UCSD-AML1 (cell line): Measurements from ENCODE around the gene ASPSCR1.
"Not testable (repeated sequence)": the region's sequence is repeated elsewhere in the genome, so short reads cannot be mapped to it uniquely, and the experiment has no call there.

Experiments
- DNase-seq: peaks from one replicate; lab custom pipeline; 2025; ENCODE audit not compliant: unreplicated experiment; lab: John Stamatoyannopoulos, UW

ASPSCR1 gene

GRCh38 chr17:81981511-81981910 lies 4.1 kb downstream of the ASPSCR1 start:
- not testable (repeated sequence) for DNase-seq

DNA sequence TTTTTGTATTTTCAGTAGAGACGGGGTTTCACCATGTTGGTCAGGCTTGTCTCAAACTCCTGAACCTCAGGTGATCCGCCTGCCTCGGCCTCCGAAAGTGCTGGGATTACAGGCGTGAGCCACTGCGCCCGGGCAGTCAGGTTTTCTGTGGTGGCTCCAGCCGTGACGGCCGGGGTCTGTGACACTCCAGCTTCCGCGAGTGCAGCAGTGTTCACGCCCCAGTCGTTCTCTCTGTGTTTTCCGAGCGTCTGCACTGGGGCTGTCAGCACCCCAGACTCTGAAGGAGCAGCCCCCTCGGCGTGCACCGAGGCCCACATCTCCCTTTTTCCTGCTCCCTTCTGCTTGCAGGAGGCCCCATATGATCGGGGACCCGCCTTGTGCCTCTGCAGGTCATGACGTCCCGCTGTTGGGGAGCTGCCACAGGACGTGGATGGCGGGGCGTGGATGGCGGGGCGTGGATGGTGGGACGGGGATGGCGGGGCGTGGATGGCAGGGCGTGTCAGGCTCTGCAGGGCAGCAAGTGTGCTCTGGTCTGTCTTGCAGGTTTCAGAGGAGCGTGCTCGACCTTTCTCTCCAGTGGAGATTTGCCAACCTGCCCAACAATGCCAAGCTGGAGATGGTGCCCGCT lies 5.7 kb downstream of the ASPSCR1 start:
- no peak for DNase-seq

GRCh38 chr17:81983639-81984373 lies 6.4 kb downstream of the ASPSCR1 start:
- DNase-seq = no peak

DNA sequence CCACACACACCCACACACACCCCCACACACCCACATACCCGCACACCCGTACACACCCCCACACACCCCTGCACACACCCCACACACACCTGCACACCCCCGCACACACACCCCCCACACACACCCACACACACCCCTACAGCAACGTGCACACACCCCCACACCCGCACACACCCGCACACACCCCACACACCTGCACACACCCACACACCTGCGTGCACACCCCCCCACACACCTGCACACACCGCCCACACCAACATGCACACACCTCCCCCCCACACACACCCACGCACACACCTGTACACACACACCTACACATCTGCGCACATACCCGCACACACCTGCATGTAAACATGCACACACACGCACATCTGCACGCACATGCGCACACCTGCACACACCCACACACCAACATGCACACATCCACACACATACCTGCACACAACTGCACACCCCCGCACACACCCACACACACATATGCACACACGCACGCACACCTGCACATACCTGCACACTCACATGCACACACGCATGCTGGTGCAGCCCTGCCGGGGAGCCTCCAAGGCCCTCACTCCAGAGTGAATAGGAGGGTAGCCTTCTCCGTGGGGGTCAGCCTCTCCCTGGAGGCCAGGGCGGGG lies 7.5 kb downstream of the ASPSCR1 start:
- DNase-seq = no peak

DNA sequence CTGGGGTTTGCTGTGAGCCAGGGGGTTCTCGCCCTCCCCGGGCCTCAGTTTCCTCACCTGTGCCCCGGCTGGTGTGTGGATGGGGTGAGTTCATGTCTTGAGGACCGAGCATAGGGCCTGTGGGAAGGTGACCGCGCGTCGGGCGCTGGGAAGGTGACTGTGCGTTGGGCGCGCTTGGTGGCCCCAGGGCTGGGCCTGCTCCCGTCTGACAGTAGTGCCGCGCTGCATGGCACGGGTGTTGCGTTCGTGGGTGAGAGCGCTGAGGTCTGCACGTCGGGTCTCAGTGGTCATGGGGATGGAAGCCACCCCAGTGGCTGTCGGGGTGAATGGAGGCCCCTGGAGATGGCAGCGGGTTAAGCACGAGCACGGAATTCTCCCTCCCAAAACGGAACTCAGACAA lies 9.2 kb downstream of the ASPSCR1 start:
- DNase-seq = no peak

DNA sequence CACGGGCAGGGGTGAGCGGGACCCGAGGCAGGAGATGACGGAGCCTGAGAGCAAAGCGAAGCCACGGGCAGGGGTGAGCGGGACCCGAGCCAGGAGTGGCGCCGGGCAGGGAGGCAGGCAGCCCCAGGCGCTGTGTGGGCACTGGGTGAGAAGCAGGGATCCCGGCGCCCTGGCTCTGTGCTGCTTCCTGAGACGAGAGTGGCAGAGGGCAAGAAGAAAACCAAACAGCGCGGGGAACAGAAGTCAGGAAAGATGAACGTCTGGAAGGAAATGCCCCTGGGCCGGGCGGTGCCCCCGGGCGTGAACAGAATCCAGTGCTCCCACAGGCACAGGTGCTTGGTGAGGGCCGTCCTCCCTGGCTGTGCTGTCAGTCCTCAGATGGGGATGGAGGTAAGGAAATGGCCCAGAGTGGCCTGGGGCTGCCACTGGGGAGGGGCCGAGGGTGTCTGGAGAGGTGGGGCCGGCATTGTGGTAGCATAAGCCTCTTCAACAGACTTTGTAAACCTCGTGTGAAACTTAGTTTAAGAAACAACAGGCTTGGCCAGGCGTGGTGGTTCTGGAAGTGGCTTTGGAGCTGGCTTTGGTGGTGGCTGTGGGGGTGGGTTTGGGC lies 9.8 kb downstream of the ASPSCR1 start:
- DNase-seq = no peak

DNA sequence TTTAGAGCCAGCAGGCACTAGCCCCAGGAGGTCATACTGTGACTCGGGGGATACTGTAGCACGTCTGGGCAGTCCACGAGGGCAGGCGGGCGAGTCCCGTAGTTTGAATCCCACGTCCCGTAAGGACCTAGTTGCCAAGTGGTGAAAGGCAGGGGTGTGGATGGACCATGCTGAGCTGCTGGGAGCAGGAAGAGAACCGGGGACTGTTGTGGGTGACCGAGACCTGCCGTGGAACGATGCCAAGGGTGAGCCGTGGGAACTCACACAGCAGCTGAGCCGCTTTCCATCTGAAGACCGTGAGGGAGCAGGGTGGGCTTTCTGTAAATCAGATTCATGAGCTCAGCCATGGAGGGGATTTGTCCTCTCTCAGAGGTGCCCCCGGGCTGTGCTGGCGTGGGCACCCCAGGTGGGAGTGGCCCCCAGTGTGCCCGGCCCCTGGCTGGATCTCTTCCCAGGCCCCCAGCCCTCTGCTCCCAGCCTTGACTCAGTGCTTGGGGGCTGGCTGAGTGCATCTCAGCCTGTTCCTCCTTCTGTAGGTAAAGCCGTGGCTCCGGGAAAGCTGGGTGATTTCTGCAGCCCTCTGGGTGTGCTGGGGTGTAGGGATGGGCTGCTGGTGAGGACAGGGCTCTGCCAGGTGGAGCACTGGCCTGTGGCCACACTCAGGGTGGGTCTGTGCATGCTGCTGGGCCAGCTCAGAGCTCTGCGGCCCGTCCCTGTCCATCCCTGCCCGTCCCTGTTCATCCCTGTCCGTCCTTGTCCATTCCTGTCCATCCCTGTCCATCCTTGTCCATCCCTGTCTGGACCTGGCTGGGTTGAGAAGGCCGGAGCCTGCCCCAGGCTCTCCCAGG lies 13.6 kb downstream of the ASPSCR1 start:
- no peak for DNase-seq

GRCh38 chr17:81991684-81992305 lies 14.4 kb downstream of the ASPSCR1 start:
- DNase-seq = no peak

GRCh38 chr17:81992306-81993102 lies 15.1 kb downstream of the ASPSCR1 start:
- no peak for DNase-seq

GRCh38 chr17:81993729-81994592 lies 16.5 kb downstream of the ASPSCR1 start:
- DNase-seq = no peak

DNA sequence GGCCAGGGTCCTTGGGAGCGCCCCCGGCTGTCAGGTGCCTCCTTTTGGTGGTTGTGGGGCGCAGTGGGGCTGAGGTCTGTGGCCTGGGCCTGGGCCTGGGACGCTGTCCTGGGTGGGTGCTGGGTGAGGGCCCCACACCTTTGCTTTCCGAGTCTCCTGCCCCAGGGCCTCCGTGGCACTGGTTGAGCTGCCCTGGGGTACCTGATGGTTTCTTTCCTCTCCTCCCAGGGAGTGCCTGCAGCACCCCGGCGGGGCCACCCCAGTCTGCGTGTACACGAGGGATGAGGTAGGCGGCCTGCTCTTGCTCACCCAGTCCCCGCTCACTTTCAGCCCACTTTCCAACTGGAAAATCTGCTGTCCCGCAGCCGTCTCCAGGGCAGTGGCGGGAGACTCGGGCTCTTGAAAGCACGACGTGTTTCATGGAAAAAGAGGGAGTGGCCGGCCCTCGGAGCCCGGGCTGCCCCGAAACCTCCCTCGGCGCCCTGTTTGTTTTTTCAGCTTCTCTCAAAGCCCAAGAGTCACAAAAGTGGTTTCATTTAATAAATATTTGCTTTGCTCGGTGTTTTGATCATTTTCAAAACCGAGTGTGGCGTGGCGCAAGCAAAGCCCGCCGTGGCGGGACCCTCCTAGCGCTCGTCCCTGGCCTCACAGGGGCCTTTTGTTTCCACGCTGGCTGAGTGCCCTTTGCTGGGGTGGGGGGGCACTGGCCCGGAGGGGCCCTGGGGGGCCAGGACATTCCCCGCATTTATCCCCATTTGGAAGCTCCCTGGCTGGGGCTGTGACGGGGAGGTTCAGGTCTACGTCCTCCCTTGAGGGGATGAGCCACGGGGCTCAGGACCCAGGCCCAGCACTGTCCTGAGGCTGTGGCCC lies 17.4 kb downstream of the ASPSCR1 start:
- no peak for DNase-seq

DNA sequence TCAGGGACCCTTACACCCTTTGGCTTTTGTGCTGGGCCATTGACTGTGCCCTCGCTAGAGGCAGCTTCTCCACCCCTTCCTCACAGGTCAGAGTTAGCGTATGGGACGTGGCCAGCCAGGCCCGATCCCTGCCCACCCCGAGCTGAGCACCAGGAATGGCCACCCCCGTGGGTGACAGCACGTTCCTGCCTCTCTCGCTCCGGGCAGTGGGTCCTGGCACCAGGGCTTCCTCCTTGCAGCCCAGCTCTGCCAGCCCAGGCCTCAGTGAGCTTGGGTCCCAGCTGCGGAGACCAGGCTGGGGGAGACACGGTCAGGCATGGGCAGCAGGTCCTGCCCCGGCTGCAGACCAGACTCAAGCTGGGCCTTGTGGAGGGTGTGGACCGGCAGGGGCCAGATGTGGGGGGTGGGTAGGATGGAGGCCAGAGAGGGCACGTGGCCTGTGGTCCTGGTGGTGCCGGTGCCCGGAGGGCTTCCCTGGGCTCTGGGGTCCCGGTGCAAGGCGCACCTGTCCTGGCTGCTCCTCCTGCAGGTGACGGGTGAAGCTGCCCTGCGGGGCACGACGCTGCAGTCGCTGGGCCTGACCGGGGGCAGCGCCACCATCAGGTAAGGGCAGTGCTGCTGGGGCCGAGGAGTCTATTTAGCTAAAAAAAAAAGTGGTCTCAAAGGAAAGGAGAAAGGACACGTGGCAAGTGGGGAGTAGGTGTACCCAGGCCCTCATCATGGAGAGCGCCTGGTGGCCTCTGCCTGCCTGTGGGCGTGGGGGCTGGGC lies 18.2 kb downstream of the ASPSCR1 start:
- DNase-seq = no peak

GRCh38 chr17:81996232-81996756 lies 18.9 kb downstream of the ASPSCR1 start:
- DNase-seq = no peak

DNA sequence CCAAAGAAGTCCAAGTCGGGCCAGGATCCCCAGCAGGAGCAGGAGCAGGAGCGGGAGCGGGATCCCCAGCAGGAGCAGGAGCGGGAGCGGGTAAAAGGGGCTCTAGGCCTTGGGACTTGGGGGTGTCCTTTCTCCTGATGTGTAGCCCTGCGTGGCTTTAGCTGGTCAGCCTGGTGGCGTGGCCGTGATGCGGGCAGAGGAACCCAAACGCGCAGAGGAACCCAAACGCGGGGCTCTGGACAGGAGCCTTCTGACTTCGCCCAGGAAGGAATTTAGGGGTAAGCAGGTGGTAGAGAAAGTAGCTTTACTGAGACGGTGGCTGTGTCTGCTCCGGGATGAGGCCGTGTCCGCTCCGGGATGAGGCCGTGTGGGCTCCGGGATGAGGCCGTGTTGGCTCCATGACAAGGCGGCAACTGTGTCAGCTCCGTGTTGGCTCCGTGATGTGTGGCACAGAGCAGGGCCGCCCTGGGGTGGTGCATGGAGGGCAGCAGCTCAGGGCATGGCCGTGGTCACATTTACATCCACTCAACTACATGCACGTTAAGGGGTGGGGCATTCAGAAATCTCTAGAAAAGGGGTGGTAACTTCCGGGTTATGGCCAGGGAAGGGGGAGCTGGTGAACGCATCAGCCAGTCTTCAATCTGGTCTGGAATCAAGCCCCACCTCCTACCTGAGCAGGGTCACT lies 19.5 kb downstream of the ASPSCR1 start:
- DNase-seq = no peak

- no peak for DNase-seq
These were observed 20.8 kb downstream of the ASPSCR1 start for GRCh38 chr17:81998212-81998611.

- DNase-seq = no peak
These were observed 21.4 kb downstream of the ASPSCR1 start for GRCh38 chr17:81998691-81999438.
